A673 (cell line): ENCODE data around the gene LARP4B. TPM values are rescaled to one million over a fixed set of nuclear protein-coding genes. Genes with fewer than 3 reads are reported as not detected.

Source experiments
- BruUV-seq: library from RNA; stranded (reverse); fragments of 400-500 nt; replicated peaks from 2 replicates; lab custom pipeline; 2021; lab: Mats Ljungman, UMichigan
- CTCF ChIA-PET: fragments of 300-600 bp; sonication (Branson Sonifier 250); formaldehyde crosslinking; loops from one replicate; lab custom pipeline; 2022; ENCODE audit warnings: antibody characterized with exemption; lab: Charles Lee
- POLR2A ChIA-PET: fragments of 300-600 bp; sonication (Branson Sonifier 250); formaldehyde crosslinking; loops from one replicate; lab custom pipeline; 2022; ENCODE audit warnings: antibody characterized with exemption; ENCODE audit not compliant: low non-redundant PET; lab: Charles Lee
- DNase-seq: peaks from one replicate; pipeline ENCODE4 v3.0.0-alpha.2; 2015; ENCODE audit warnings: low spot score
- H3K27ac ChIP-seq: fragments of 200-600 bp; sonication (generic); 2 replicates; pipeline ENCODE4 v1.5.1; 2016; ENCODE audit warnings: mixed run types, low read depth, mild to moderate bottlenecking, mixed read lengths, antibody characterized with exemption, low read length; ENCODE audit not compliant: poor library complexity, severe bottlenecking
- H3K27me3 ChIP-seq: fragments of 200-600 bp; sonication (generic); replicated peaks from 2 replicates; pipeline ENCODE4 v1.6.1; 2017; ENCODE audit warnings: mixed run types, low read depth, mild to moderate bottlenecking, mixed read lengths, antibody characterized with exemption, low read length; ENCODE audit not compliant: insufficient read depth, poor library complexity
- H3K36me3 ChIP-seq: fragments of 200-600 bp; sonication (generic); 2 replicates; pipeline ENCODE4 v1.6.1; 2016; ENCODE audit warnings: mixed run types, mild to moderate bottlenecking, mixed read lengths, antibody characterized with exemption, low read length; ENCODE audit not compliant: insufficient read depth, poor library complexity, severe bottlenecking
- H3K4me1 ChIP-seq: fragments of 200-600 bp; sonication (generic); 2 replicates; pipeline ENCODE4 v1.6.1; 2017; ENCODE audit warnings: mixed run types, mild to moderate bottlenecking, mixed read lengths, antibody characterized with exemption, low read length; ENCODE audit not compliant: insufficient read depth, poor library complexity, severe bottlenecking
- H3K4me3 ChIP-seq: fragments of 200-600 bp; sonication (generic); 2 replicates; pipeline ENCODE4 v1.5.1; 2016; ENCODE audit warnings: low read depth, mixed run types, mild to moderate bottlenecking, mixed read lengths, low read length; ENCODE audit not compliant: poor library complexity, severe bottlenecking
- H3K9me3 ChIP-seq: fragments of 200-600 bp; sonication (generic); 2 replicates; pipeline ENCODE4 v1.6.1; 2016; ENCODE audit warnings: mixed run types, low read depth, mild to moderate bottlenecking, mixed read lengths, antibody characterized with exemption, low read length; ENCODE audit not compliant: poor library complexity, severe bottlenecking
- EZH2 ChIP-seq: fragments of 200-600 bp; sonication (generic); IDR thresholded peaks from 2 replicates; pipeline ENCODE4 v1.6.1; 2017; ENCODE audit warnings: borderline replicate concordance, low read depth, mild to moderate bottlenecking, mixed read lengths, antibody characterized with exemption, low read length; ENCODE audit not compliant: poor library complexity, severe bottlenecking
- intact Hi-C: fragments of 100-400 bp; cut with micrococcal nuclease; formaldehyde crosslinking; loops from one replicate; pipeline ENCODE4 v1.10.0; 2022; ENCODE audit not compliant: unreplicated experiment
- total RNA-seq: library from RNA; stranded (reverse); gene quantifications from 2 replicates; pipeline ENCODE4 v1.2.3, GENCODE V29; 2021
- TF ChIP-seq, protein P1 (sequence below): fragments of 300-800, 200-600 bp; sonication (generic); conservative IDR thresholded peaks from 2 replicates; pipeline ENCODE4 v1.5.1; 2017; ENCODE audit warnings: low read depth, mild to moderate bottlenecking, antibody characterized with exemption, low read length, moderate library complexity, mixed read lengths

Gene LARP4B
- total RNA-seq, 1 experiment from 2014 or later = 101 TPM

DNA sequence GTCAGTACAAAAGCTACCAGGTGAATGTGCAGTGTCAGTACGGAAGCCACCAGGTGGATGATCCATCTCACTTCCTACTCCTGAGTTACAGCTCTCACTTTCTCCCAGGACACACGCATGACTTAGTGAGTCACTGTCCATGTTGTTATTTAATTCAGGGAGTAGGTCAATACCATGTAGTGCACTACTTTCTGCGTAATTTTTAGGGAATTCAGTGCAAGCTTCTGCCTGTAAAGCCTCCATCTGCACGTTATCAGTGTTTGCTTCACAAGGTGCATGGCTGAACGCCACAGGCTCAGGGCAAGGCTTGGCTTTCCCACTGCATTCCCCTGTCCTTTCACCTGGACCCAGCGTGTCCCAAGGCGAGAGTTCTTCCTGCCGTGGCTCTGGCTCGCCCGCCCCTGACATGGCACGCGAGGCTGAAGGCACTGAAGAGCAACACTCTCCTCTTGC is 59.5 kb downstream of the LARP4B start:
- Histone ChIP-seq H3K4me3 (no peak overlapping the region), H3K36me3 (peaks cover 21% of the 10 kb centered on the region), H3K4me1 (no peaks in the 10 kb centered on the region), H3K27ac (no peak overlapping the region), H3K9me3 (no peaks in the 10 kb centered on the region), H3K27me3 (no peaks in the 10 kb centered on the region)
- ChIA-PET CTCF (no interaction called here), POLR2A (no interaction called here)
- no peak for TF ChIP-seq EZH2
- TF ChIP-seq, protein P1, sequence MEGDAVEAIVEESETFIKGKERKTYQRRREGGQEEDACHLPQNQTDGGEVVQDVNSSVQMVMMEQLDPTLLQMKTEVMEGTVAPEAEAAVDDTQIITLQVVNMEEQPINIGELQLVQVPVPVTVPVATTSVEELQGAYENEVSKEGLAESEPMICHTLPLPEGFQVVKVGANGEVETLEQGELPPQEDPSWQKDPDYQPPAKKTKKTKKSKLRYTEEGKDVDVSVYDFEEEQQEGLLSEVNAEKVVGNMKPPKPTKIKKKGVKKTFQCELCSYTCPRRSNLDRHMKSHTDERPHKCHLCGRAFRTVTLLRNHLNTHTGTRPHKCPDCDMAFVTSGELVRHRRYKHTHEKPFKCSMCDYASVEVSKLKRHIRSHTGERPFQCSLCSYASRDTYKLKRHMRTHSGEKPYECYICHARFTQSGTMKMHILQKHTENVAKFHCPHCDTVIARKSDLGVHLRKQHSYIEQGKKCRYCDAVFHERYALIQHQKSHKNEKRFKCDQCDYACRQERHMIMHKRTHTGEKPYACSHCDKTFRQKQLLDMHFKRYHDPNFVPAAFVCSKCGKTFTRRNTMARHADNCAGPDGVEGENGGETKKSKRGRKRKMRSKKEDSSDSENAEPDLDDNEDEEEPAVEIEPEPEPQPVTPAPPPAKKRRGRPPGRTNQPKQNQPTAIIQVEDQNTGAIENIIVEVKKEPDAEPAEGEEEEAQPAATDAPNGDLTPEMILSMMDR = no peak
- no TSS peak for BruUV-seq
- DNase-seq = no peak
- intact Hi-C loops = no loop called here

DNA sequence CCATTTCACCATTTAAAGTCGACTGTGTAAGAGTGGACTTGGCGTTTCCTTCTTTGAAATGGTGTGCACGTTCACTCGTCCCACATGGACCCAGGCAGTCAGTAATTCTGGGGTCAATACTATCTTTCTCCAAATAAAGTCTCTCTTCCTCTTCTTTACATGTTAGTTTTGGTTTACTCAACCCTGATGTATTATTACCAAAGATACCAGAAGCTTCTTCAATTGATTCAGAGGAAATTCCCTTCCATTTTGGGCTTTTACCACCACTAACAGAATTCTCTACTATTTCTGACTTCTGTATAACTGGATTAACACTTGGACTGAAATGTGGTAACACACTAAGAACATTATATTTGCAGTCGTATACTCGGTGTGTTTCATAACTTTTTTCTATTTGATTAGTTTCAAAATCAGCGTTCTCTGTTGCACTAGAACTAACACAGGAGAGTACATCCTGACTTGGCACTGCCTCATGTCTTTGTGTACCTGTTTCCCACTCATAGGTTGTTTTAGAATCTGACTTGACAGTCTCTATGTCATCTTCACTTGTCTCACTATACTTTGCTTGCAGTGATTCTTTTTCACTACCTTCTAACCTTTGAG is 60.8 kb downstream of the LARP4B start:
- POLR2A ChIA-PET = interaction anchor here (0.7 kb wide), 1 partner anchor 1311 kb away, joined by 3 read pairs; no protein-coding TSS in a partner anchor
- DNase-seq = no peak
- no peak for TF ChIP-seq EZH2
- TF ChIP-seq, protein P1 = no peak
- peaks cover 19% of the 10 kb centered on the region for H3K36me3 ChIP-seq
- no peaks in the 10 kb centered on the region for H3K4me1 ChIP-seq
- no TSS peak for BruUV-seq
- no peak overlapping the region for H3K4me3 ChIP-seq
- no peak overlapping the region for H3K27ac ChIP-seq
- intact Hi-C loops = no loop called here
- no peaks in the 10 kb centered on the region for H3K27me3 ChIP-seq
- no peaks in the 10 kb centered on the region for H3K9me3 ChIP-seq
- CTCF ChIA-PET = no interaction called here

DNA sequence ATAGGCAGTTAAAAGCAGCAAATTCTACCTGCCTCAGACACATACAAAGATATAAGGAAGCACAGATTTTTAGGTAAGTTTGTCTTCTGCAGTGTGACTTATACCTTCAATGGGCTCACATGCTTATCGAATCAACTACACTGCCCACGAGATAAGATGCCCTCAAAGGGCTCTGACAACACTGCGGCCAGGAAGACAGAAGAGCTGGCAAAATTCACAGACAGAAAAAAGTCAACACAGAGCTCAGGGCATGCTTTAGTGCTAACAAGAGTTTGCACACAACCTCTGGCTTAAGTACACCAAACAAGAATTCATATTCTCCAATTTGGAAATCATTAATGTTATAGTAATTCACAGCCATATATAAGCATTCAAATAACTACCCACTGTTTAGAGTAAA is 62.3 kb downstream of the LARP4B start:
- H3K4me1 ChIP-seq = no peaks in the 10 kb centered on the region
- no TSS peak for BruUV-seq
- peaks cover 16% of the 10 kb centered on the region for H3K36me3 ChIP-seq
- H3K27ac ChIP-seq = no peak overlapping the region
- H3K27me3 ChIP-seq = no peaks in the 10 kb centered on the region
- CTCF ChIA-PET = no interaction called here
- POLR2A ChIA-PET = no interaction called here
- no peak for TF ChIP-seq EZH2
- TF ChIP-seq, protein P1 = no peak
- no peaks in the 10 kb centered on the region for H3K9me3 ChIP-seq
- DNase-seq = no peak
- intact Hi-C loops = no loop called here
- H3K4me3 ChIP-seq = no peak overlapping the region
